ENCODE data around the gene PABPC1L2B.
"Not testable (repeated sequence)": the region's sequence is repeated elsewhere in the genome, so short reads cannot be mapped to it uniquely, and the experiment has no call there.

The PABPC1L2B gene

GRCh38 chrX:73002733-73003132 lies at the start of gene PABPC1L2B:
Gene PABPC1L2B (plus strand): TSS chrX:73002939. CDS start chrX:73003643, 704 bp downstream.
- not testable (repeated sequence) for DNase-seq (ENCODE audit: low read depth)

- DNase-seq (ENCODE audit: low read depth): not testable (repeated sequence)
These were observed 42.8 kb upstream of the PABPC1L2B start for GRCh38 chrX:72959971-72960370.

GRCh38 chrX:72971859-72972258 lies 30.9 kb upstream of the PABPC1L2B start:
- not testable (repeated sequence) for DNase-seq (ENCODE audit: low read depth)

GRCh38 chrX:72974885-72975284 lies 27.9 kb upstream of the PABPC1L2B start:
- not testable (repeated sequence) for DNase-seq (ENCODE audit: low read depth)

- not testable (repeated sequence) for DNase-seq (ENCODE audit: low read depth)
These were observed 21.8 kb upstream of the PABPC1L2B start for GRCh38 chrX:72980894-72981469.

- DNase-seq (ENCODE audit: low read depth): not testable (repeated sequence)
These were observed 1.3 kb downstream of the PABPC1L2B start for GRCh38 chrX:73004032-73004431.

GRCh38 chrX:73021361-73022092 lies 18.8 kb downstream of the PABPC1L2B start:
- no peak for DNase-seq (ENCODE audit: low read depth)

GRCh38 chrX:73022093-73022445 lies 19.3 kb downstream of the PABPC1L2B start:
- DNase-seq (ENCODE audit: low read depth): not testable (repeated sequence)

GRCh38 chrX:73028876-73029275 lies 26.1 kb downstream of the PABPC1L2B start:
- no peak for DNase-seq (ENCODE audit: low read depth)
